ENCODE measurements around the gene CDH7.

Gene CDH7

GRCh38 chr18:65769652-65770051, 18.8 kb downstream of the CDH7 start:
- no peak for DNase-seq

- DNase-seq = no peak
Measured at GRCh38 chr18:65786474-65786873, 35.7 kb downstream of the CDH7 start.

- DNase-seq = no peak
Measured at GRCh38 chr18:65788373-65788772, 37.6 kb downstream of the CDH7 start.

DNA sequence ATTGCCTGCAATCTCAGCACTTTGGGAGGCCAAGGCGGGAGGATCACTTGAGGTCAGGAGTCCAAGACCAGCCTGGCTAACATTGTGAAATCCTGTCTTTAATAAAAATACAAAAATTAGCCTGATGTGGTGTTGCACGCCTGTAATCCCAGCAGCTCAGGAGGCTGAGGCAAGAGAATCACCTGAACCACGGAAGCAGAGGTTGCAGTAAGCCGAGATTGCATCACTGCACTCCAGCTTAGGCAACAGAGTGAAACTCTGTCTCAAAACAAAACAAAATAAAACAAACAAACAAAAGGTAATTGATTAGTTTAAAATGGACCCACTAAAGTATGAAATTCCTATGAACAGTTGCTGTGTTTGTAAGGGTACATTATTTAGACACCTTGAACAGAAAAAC, 39.8 kb downstream of the CDH7 start:
- DNase-seq = no peak

DNA sequence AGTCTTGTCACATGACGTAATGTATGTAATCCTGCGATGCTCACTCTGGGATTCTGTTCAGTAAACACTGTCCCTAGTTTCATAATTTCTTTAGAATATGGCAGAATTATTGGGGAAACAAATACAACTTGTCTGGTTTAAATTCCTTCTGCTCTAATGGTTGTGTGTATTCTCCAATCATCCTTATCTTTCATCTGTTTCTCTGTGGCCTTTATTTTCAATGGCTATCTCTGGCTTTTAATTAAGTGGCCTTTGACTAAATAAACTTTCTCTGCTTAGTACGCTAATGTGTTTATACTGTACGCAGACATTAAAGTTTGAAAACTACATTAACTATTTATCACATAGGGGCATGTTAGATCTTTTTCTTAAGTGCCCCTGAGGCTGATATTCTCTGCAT, 40.9 kb downstream of the CDH7 start:
- DNase-seq = no peak

DNA sequence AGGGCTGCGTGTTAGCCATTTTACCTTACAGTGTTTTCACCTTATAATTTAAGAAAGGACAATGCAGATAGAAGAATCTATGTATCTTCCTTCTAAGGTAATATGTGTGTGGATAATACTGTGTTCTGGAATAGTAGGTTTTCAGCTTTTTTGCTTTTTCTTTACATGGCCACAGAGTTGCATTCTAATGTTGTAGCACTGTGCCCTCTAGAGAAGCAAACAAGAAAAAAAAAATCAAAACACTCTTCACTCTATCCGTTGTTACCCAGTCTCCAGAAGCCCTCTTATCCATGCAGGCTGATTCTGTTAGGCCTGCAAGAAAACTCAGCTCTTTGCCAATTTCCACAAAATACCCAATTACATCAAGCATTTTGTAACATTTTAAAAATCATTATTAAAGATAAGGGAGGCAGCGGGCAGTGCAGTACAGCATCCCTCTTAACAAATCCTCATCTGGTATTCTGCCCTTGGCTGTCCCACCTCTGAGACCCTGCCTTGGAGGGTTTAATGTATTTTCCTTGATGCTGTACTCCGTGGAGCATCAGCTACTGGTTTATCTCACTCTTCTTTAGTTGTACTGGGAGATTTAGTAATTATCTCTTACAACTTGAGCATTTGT, 41.8 kb downstream of the CDH7 start:
- DNase-seq = no peak

DNA sequence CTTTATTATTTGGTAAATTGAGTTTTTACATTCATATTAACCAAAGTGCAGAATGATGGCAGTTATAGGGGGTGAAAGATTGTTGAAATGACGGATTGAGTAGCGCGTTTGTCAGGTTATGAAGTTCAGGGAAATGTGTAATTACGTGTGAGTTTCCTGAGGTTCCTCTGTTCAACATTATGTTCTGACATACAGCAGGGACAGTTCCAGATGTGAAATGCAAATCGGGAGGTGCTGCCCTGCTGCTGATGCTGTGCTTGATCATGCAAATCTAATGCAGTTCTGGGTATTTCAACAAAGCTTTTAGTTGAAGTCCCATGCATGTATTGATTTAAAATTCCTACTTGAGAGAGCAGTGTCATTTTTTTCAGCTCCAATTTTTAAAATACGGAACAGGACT, 57.9 kb downstream of the CDH7 start:
- DNase-seq = no peak

GRCh38 chr18:65811307-65811706, 60.5 kb downstream of the CDH7 start:
- no peak for DNase-seq

GRCh38 chr18:65815506-65815905, 64.7 kb downstream of the CDH7 start:
- DNase-seq = no peak

DNA sequence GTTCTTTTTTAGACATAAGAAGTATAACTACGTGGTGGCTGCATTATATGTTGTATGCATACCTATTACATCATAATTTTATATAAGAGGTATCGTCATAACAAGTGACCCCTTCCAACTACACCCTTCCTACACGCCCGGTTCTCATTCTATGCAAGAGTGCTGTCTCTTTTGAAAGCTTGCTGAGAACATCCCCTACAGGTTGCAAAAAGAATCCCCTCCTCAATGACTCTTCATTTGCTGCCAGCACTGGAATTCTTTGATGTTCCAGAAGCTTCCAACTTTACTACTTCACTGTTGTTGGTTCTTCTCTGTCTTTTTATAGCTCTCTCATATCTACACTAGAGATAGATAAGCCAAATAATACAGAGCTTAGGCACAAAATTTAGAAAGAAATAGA, 66.4 kb downstream of the CDH7 start:
- no peak for DNase-seq

DNA sequence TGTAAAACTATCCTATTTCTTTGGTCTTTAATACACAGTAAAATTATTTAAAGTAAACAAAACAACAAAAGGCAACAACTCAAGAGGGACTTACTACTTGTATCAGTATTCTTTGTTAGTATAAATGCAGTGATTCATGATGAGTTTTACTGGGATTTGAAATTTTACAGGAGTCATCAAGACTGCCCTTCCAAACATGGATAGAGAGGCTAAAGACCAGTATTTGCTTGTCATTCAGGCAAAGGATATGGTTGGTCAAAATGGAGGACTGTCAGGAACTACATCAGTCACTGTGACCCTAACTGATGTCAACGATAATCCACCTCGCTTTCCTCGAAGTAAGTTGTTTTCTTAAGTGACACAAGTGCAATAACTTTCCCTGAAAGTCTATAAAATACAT, 71.1 kb downstream of the CDH7 start:
- DNase-seq = no peak

DNA sequence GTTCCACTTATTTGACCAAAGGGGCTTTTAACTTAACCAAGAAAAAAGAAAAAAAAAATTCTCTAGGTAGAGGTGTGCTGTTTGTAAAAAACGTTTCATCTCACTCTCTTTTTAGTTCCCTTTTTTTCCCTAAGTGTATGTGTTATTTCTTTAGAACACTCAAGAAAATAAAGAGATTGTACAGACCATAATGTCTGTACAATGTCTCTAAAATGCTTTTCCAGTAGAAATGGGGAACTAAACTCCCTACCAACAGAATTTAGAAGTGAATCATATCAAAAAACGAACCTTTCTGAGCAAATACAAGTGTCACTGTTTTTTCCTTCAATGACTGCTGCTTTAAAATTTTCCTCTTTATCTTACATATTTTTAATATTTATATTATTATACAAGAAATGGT, 72.0 kb downstream of the CDH7 start:
- no peak for DNase-seq

DNA sequence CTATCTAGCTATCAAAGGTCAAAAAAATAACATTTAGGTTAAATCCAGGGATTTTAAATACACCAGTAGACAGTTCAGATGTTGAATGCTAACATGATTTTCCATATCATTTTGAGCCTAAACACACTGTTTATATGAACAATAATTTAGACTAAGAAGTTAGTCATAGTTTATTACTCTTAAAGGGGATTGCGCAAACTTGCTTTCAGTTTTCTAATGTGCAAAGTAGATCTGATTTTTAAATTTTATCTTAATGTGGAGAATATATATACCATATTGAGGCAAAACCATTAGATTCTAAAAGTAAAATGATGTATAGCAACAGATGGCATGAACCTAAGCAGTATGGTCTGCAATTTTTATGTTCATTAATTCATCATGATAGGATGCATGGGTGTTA, 76.6 kb downstream of the CDH7 start:
- no peak for DNase-seq

DNA sequence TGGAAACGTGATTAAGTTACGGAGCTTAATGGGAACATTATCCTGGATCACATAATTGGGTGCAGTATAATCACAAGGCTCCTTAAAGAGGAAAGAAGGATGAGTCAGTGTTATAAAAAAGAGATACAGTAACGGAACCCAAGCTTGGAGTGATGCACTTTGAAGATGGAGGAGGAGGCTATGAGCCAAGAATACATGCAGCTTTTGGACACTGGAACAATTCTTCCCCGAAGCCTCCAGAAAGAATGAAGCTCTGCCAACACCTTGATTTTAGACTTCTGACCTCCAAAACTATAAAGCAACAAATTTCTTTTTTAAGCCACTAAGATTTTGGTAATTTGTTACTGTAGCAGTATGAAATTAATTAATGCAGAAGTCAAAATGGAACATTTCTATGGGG, 85.1 kb downstream of the CDH7 start:
- DNase-seq = no peak

DNA sequence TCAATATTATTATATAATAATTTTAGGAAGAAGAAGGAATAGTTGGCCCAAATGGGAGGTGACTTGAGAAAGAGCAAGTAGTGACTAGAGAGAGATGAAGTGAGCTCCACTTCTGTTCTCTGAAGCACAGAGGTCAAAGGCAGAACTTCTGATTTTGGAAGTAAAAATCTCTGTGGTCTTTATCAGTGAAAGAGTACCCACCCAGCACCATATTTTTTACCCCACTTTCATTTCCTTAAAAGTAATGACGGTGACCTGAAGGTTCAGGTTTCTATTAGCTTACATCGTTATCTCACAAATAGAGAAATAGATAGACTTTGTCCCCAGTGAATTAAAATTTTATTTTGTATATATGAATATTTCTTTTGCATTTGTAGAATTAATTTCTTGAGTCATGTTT, 95.3 kb downstream of the CDH7 start:
- DNase-seq = no peak

- DNase-seq = no peak
Measured at GRCh38 chr18:65852273-65852672, 101.5 kb downstream of the CDH7 start.

DNA sequence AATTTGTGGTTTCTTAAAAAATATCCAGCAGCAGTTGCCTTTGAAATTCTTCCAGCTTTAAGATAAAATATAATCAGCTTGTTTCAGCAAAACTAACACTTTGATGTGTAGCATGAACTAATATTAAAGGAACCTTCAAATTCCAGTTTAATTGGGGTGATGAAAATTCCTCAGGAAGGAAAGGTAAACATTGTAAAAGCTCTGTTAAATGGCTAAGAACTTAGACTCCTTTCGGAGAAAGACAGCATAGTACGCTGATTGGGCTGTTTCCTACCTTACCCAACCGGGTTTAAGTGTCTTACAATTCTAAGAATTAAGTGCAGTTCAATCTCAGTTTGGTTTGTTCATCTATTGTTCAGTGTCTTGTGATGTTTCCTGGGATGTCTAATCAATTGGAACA, 108.3 kb downstream of the CDH7 start:
- DNase-seq = no peak

DNA sequence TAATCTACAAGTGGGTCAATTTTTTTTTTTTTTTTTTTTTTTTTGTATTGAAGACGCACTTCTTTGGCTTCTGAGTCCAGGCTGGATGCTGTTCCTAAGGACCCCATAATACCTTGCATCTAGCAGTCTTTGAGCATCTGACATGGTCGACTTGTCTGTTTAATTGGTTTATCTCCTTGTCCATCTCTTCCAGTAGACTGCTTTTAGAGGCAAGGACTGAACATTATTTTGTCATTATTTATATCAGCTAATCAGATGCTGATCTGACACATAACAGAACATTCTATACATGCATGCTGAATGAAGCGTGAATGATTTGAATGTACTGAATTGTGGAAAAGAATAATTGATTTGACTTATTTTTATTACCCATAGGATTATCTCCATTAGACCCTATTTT, 118.7 kb downstream of the CDH7 start:
- no peak for DNase-seq

GRCh38 chr18:65876310-65876709, 125.5 kb downstream of the CDH7 start:
- DNase-seq = no peak

GRCh38 chr18:65897292-65897691, 146.5 kb downstream of the CDH7 start:
- DNase-seq = no peak

- no peak for DNase-seq
Measured at GRCh38 chr18:65901522-65901921, 150.7 kb downstream of the CDH7 start.

DNA sequence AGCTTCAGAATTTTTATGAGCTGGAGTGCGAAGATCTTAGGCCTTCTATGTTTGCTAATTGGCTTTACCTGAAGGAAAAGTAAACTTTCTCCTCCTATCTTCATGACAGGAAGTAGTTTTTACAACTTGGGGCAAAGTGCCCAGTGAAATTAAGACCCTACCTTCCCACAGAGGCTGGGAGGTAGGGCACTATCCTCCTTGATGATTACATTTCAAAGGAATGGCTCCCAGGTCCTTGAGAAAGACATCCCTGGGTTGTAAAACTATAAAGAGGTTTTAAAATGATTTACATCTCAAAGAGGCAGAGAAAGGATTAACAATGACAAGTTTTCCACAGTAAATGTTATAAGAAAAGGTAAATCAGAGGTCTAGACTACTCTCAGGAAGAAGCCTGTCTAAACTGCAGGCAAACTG, 155.8 kb downstream of the CDH7 start:
- DNase-seq = no peak

- no peak for DNase-seq
Measured at GRCh38 chr18:65907281-65907680, 156.5 kb downstream of the CDH7 start.

GRCh38 chr18:65919018-65919417, 168.2 kb downstream of the CDH7 start:
- no peak for DNase-seq

DNA sequence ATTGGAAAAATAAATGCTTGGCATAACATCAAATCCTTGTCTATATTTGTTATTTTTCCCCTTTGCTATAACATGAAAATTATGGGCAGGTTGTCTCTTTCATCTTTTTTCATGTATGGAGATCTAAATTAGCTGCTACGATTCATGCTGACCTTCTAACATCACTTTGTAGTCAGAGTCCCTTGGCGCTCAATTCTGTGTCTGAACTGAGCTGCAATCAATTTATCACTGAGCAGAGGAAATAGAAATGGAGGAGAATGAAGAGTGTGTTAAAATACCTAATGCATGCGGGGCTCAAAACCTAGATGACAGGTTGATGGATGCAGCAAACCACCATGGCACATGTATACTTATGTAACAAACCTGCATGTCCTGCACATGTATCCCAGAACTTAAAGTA, 168.9 kb downstream of the CDH7 start:
- DNase-seq = no peak

DNA sequence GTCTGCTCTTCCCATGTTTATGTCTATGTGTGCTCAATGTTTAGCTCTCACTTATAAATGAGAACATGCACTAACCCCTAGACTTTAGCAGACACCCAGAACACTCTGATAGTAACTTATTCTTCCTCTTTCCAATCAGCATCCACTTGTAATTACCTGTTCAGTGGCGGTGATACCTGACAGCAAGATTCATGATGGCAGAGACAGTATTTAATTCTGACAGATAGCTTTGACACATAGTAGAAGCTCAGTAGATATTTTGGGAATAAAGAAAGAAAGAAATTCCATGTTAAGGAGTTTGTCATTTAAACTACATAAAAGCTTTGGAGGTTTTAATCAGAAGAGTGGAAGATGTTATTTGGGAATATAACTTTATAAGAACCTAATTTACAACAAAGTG, 171.3 kb downstream of the CDH7 start:
- no peak for DNase-seq
